Hepatocyte (in vitro differentiated cells): Measurements from ENCODE around the gene DPEP1. TPM values are rescaled to one million over a fixed set of nuclear protein-coding genes. Genes with fewer than 3 reads are reported as not detected.

Experiments used
- DNase-seq: peaks from one replicate; pipeline ENCODE4 v3.0.0-alpha.2; 2016; ENCODE audit warnings: low spot score
- H2AFZ ChIP-seq: fragments of 200-600 bp; sonication (generic); 2 replicates; pipeline ENCODE4 v1.6.0; 2016; ENCODE audit warnings: antibody characterized with exemption, mild to moderate bottlenecking
- H3K27ac ChIP-seq: fragments of 200-600 bp; sonication (generic); 2 replicates; pipeline ENCODE4 v1.5.1; 2016; ENCODE audit warnings: mild to moderate bottlenecking
- H3K27me3 ChIP-seq: fragments of 200-600 bp; sonication (generic); 2 replicates; pipeline ENCODE4 v1.6.1; 2016
- H3K36me3 ChIP-seq: fragments of 200-600 bp; sonication (generic); replicated peaks from 2 replicates; pipeline ENCODE4 v1.5.1; 2016; ENCODE audit warnings: low read depth; ENCODE audit not compliant: insufficient read depth
- H3K4me1 ChIP-seq: fragments of 200-600 bp; sonication (generic); 2 replicates; pipeline ENCODE4 v1.5.1; 2016; ENCODE audit warnings: mild to moderate bottlenecking, moderate library complexity; ENCODE audit not compliant: insufficient read depth
- H3K4me2 ChIP-seq: fragments of 200-600 bp; sonication (generic); 2 replicates; pipeline ENCODE4 v1.6.0; 2016
- H3K4me3 ChIP-seq: fragments of 200-600 bp; sonication (generic); 2 replicates; pipeline ENCODE4 v1.5.1; 2016; ENCODE audit warnings: mild to moderate bottlenecking
- H3K79me2 ChIP-seq: fragments of 200-600 bp; sonication (generic); 2 replicates; pipeline ENCODE4 v1.6.0; 2017; ENCODE audit warnings: mild to moderate bottlenecking
- H3K9me2 ChIP-seq: fragments of 200-600 bp; sonication (generic); replicated peaks from 2 replicates; pipeline ENCODE4 v1.6.0; 2017; ENCODE audit warnings: mild to moderate bottlenecking; ENCODE audit not compliant: insufficient read depth
- H3K9me3 ChIP-seq: fragments of 200-600 bp; sonication (generic); 2 replicates; pipeline ENCODE4 v1.5.1; 2016; ENCODE audit warnings: low read depth, mild to moderate bottlenecking
- H4K20me1 ChIP-seq: fragments of 200-600 bp; sonication (generic); 2 replicates; pipeline ENCODE4 v1.6.0; 2016; ENCODE audit warnings: mild to moderate bottlenecking; ENCODE audit not compliant: insufficient read depth, poor library complexity, severe bottlenecking
- EZH2 ChIP-seq: fragments of 200-600 bp; sonication (generic); IDR thresholded peaks from 2 replicates; pipeline ENCODE4 v1.6.1; 2016; ENCODE audit warnings: antibody characterized with exemption, mild to moderate bottlenecking, borderline replicate concordance
- EZH2phosphoT487 ChIP-seq: fragments of 200-600 bp; sonication (generic); IDR thresholded peaks from one replicate; pipeline ENCODE4 v1.6.1; 2018; ENCODE audit warnings: antibody characterized with exemption, mild to moderate bottlenecking, low read depth, moderate library complexity; ENCODE audit not compliant: unreplicated experiment, severe bottlenecking
- WGBS: methylation state at CpG from one replicate; pipeline ENCODE4 v1.1.6; 2016; ENCODE audit warnings: low lambda C conversion rate; ENCODE audit errors: missing lambda C conversion rate; 5-methylcytosine and 5-hydroxymethylcytosine counted together
- polyA plus RNA-seq: library from polyadenylated mRNA; unstranded; fragments of >200 nt; fragmentation: Nextera tagmentation; extraction: Ambion mirVana; gene quantifications from 2 replicates; pipeline ENCODE4 v1.2.1, GENCODE V29; 2016
- total RNA-seq: library from RNA; depleted of rRNA; stranded (reverse); fragments of >200 nt; gene quantifications from 2 replicates; pipeline ENCODE4 v1.2.3, GENCODE V29; 2014
- TF ChIP-seq, protein P1 (sequence below): fragments of 200-600 bp; sonication (generic); IDR thresholded peaks from 2 replicates; pipeline ENCODE4 v1.5.1; 2016; ENCODE audit warnings: antibody characterized with exemption, mild to moderate bottlenecking; ENCODE audit not compliant: poor library complexity

Gene DPEP1
- total and polyA plus RNA-seq, 2 experiments from 2014 or later, result 48.3 to 106 TPM

DNA sequence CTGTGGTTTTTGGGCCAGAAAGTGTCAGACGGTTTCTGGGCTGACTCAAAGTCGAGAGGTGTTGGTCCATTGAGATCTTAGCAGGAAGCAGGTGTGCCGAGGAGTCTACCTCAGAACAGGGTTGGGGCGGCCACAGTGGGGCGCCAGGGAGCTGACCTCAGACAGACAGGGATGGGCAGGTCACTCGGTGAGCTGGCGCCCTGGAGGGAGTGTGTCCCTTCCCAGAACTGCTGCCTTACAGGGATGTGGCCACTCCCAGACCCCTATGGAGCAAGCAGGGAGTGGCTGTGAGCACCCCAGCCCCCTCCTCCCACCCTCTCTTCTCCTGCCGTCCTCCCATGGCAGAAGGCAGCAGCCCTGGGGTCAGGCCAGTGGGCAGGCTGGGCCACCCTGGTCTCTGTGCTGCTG is 14.0 kb upstream of the DPEP1 start:
- peak; percentile 64 for DNase-seq
- no peak for TF ChIP-seq EZH2
- no peak for TF ChIP-seq EZH2phosphoT487
- TF ChIP-seq, protein P1, sequence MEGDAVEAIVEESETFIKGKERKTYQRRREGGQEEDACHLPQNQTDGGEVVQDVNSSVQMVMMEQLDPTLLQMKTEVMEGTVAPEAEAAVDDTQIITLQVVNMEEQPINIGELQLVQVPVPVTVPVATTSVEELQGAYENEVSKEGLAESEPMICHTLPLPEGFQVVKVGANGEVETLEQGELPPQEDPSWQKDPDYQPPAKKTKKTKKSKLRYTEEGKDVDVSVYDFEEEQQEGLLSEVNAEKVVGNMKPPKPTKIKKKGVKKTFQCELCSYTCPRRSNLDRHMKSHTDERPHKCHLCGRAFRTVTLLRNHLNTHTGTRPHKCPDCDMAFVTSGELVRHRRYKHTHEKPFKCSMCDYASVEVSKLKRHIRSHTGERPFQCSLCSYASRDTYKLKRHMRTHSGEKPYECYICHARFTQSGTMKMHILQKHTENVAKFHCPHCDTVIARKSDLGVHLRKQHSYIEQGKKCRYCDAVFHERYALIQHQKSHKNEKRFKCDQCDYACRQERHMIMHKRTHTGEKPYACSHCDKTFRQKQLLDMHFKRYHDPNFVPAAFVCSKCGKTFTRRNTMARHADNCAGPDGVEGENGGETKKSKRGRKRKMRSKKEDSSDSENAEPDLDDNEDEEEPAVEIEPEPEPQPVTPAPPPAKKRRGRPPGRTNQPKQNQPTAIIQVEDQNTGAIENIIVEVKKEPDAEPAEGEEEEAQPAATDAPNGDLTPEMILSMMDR, result peak; percentile 37
- Histone ChIP-seq H3K27me3 (no peaks in the 10 kb centered on the region), H3K27ac (no peak overlapping the region), H4K20me1 (no peaks in the 10 kb centered on the region), H3K4me2 (no peak overlapping the region), H3K4me3 (no peak overlapping the region), H2AFZ (no peak overlapping the region), H3K9me2 (no peaks in the 10 kb centered on the region), H3K9me3 (no peaks in the 10 kb centered on the region), H3K4me1 (peaks cover 11% of the 10 kb centered on the region), H3K79me2 (no peaks in the 10 kb centered on the region), H3K36me3 (no peaks in the 10 kb centered on the region)
- 42% methylated on average over 8 of the region's 8 CpGs for WGBS

GRCh38 chr16:89599902-89600301 is 13.5 kb upstream of the DPEP1 start:
- Histone ChIP-seq H3K9me3 (no peaks in the 10 kb centered on the region), H3K4me2 (no peak overlapping the region), H2AFZ (no peak overlapping the region), H3K79me2 (no peaks in the 10 kb centered on the region), H3K4me1 (peaks cover 11% of the 10 kb centered on the region), H3K27ac (no peak overlapping the region), H3K4me3 (no peak overlapping the region), H3K9me2 (no peaks in the 10 kb centered on the region), H4K20me1 (no peaks in the 10 kb centered on the region), H3K36me3 (no peaks in the 10 kb centered on the region), H3K27me3 (no peaks in the 10 kb centered on the region)
- no peak for DNase-seq
- TF ChIP-seq, protein P1, result no peak
- TF ChIP-seq EZH2 (no peak), EZH2phosphoT487 (no peak)
- 91% methylated on average over 10 of the region's 10 CpGs for WGBS

- Histone ChIP-seq H3K9me2 (no peaks in the 10 kb centered on the region), H2AFZ (no peak overlapping the region)
Observed at GRCh38 chr16:89600427-89600826, 13.0 kb upstream of the DPEP1 start.

More at GRCh38 chr16:89600427-89600826, 13.0 kb upstream of the DPEP1 start:
- Histone ChIP-seq H3K4me3 (no peak overlapping the region), H3K79me2 (no peaks in the 10 kb centered on the region), H3K36me3 (no peaks in the 10 kb centered on the region), H3K9me3 (no peaks in the 10 kb centered on the region), H3K27me3 (no peaks in the 10 kb centered on the region), H4K20me1 (no peaks in the 10 kb centered on the region), H3K27ac (no peak overlapping the region), H3K4me1 (peaks cover 11% of the 10 kb centered on the region), H3K4me2 (no peak overlapping the region)
- no peak for DNase-seq
- WGBS, result 88% methylated on average over 12 of the region's 12 CpGs
- TF ChIP-seq, protein P1, result no peak
- TF ChIP-seq EZH2phosphoT487, result no peak
- TF ChIP-seq EZH2, result no peak
